K562 (cell line): ENCODE measurements around the gene PLXNA2. TPM values are rescaled to one million over a fixed set of nuclear protein-coding genes. Genes with fewer than 3 reads are reported as not detected.
A peak's percentile ranks its signal among the peaks of the same experiment; 100 is the strongest.

Source experiments
- ATAC-seq: fragments of 200-7000 bp; cut with Tn5 transposase; 3 replicates; pipeline ENCODE4 v1.9.1; 2020; ENCODE audit warnings: moderate library complexity
- BruUV-seq: library from RNA; stranded (reverse); fragments of 400-500 nt; replicated peaks from 2 replicates; lab custom pipeline; 2021; lab: Mats Ljungman, UMichigan
- CTCF ChIA-PET: fragments of 300-600 bp; formaldehyde crosslinking; extraction: SDS; loops from one replicate; lab custom pipeline; 2021; ENCODE audit warnings: low intra/inter-chr PET ratio; lab: Yijun Ruan, JAX
- POLR2A ChIA-PET: fragments of 300-600, 350-650 bp; sonication (Branson Sonifier 250); formaldehyde crosslinking; extraction: SDS; loops from one replicate; lab custom pipeline; 2021; ENCODE audit warnings: antibody characterized with exemption, inconsistent platforms; lab: Yijun Ruan, JAX
- DNase-seq, 4 experiments: peaks; one replicate each; pipeline versions ENCODE4 v3.0.0 to v3.0.0-alpha.2; 2011 to 2018; ENCODE audit warnings: low spot score in 3 of 4, mixed read lengths in 3 of 4; ENCODE audit errors: extremely low read depth in 1 of 4
- FAIRE-seq: peaks from 2 replicates; lab custom pipeline; 2011; peaks lifted over from hg19 to GRCh38; lab: Jason Lieb, UNC
- H2AFZ ChIP-seq: 2 replicates; pipeline ENCODE4 v1.6.0; 2011; ENCODE audit warnings: low read depth, low read length, control low read depth, inconsistent platforms
- H3K27ac ChIP-seq: fragments of 200-600 bp; 3 replicates; pipeline ENCODE4 v1.8.0; 2011; ENCODE audit warnings: low read depth, mild to moderate bottlenecking, control low read depth, inconsistent platforms, low read length, moderate library complexity, mixed read lengths; ENCODE audit errors: extremely low read depth
- H3K27me3 ChIP-seq, 2 experiments: fragments of 300-600 bp in 1 of 2; 2 replicates in 1 of 2; 3 replicates in 1 of 2; pipeline versions ENCODE4 v1.6.0 to v1.8.0; 2011; ENCODE audit warnings: inconsistent platforms in 2 of 2, low read length in 2 of 2, mild to moderate bottlenecking in 1 of 2, mixed read lengths in 1 of 2, moderate library complexity in 1 of 2; ENCODE audit not compliant: control insufficient read depth in 2 of 2, insufficient read depth in 2 of 2
- H3K36me3 ChIP-seq: fragments of 300-600 bp; 3 replicates; pipeline ENCODE4 v1.8.0; 2011; ENCODE audit warnings: mild to moderate bottlenecking, low read length, inconsistent platforms; ENCODE audit not compliant: control insufficient read depth, insufficient read depth
- H3K4me1 ChIP-seq, 2 experiments: fragments of 200-600 bp in 1 of 2; replicated peaks in 1 of 2; 2 replicates in 1 of 2; 3 replicates in 1 of 2; pipeline versions ENCODE4 v1.5.1 to v1.8.0; 2011; ENCODE audit warnings: inconsistent platforms in 2 of 2, low read length in 2 of 2, mild to moderate bottlenecking in 1 of 2, mixed read lengths in 1 of 2, moderate library complexity in 1 of 2; ENCODE audit not compliant: control insufficient read depth in 2 of 2, insufficient read depth in 2 of 2
- H3K4me2 ChIP-seq: 2 replicates; pipeline ENCODE4 v1.6.1; 2011; ENCODE audit warnings: low read length, control low read depth, inconsistent platforms, mixed read lengths; ENCODE audit not compliant: insufficient read depth
- H3K4me3 ChIP-seq: fragments of 200-600 bp; sonication (generic), shearing (Covaris generic); 2 replicates; pipeline ENCODE4 v1.5.1; 2016; ENCODE audit warnings: control low read depth, inconsistent platforms
- H3K79me2 ChIP-seq: fragments of 200-600 bp; 3 replicates; pipeline ENCODE4 v1.8.0; 2011; ENCODE audit warnings: low read length, inconsistent platforms; ENCODE audit not compliant: control insufficient read depth, insufficient read depth
- H3K9ac ChIP-seq, 2 experiments: 2 replicates each; pipeline versions ENCODE4 v1.6.0 to v1.6.1; 2011; ENCODE audit warnings: low read depth in 2 of 2, low read length in 2 of 2, control low read depth in 1 of 2, inconsistent platforms in 1 of 2, mild to moderate bottlenecking in 1 of 2, mixed read lengths in 1 of 2; ENCODE audit not compliant: insufficient read depth in 1 of 2
- H3K9me1 ChIP-seq: one replicate; pipeline ENCODE4 v1.6.0; 2011; ENCODE audit warnings: inconsistent platforms, mild to moderate bottlenecking, low read length, moderate library complexity; ENCODE audit not compliant: control insufficient read depth, insufficient read depth
- H3K9me3 ChIP-seq: replicated peaks from 2 replicates; pipeline ENCODE4 v1.5.1; 2011; ENCODE audit warnings: low read depth, low read length, inconsistent platforms; ENCODE audit not compliant: control insufficient read depth, insufficient read depth
- H4K20me1 ChIP-seq: replicated peaks from 2 replicates; pipeline ENCODE4 v1.6.1; 2011; ENCODE audit warnings: low read length, inconsistent platforms, mixed read lengths; ENCODE audit not compliant: control insufficient read depth, insufficient read depth
- BDP1 ChIP-seq: IDR thresholded peaks from 3 replicates; pipeline ENCODE4 v1.6.1; 2011; ENCODE audit not compliant: insufficient read length, insufficient read depth
- CBFA2T3 ChIP-seq: fragments of 450-650 bp; IDR thresholded peaks from 2 replicates; pipeline ENCODE4 v1.6.1; 2017
- DEAF1 ChIP-seq: fragments of 450-650 bp; formaldehyde crosslinking; IDR thresholded peaks from 2 replicates; pipeline ENCODE4 v1.4.0; 2020; ENCODE audit warnings: mild to moderate bottlenecking, moderate library complexity
- FOXA1 ChIP-seq: fragments of 450-650 bp; IDR thresholded peaks from 2 replicates; pipeline ENCODE4 v1.6.1; 2016; ENCODE audit warnings: mild to moderate bottlenecking, borderline replicate concordance
- HDAC2 ChIP-seq: fragments of 450-650 bp; IDR thresholded peaks from 2 replicates; pipeline ENCODE4 v1.6.1; 2016; ENCODE audit warnings: mild to moderate bottlenecking
- HLTF ChIP-seq: fragments of 450-650 bp; IDR thresholded peaks from 2 replicates; pipeline ENCODE4 v1.6.1; 2016
- KLF1 ChIP-seq: fragments of 450-650 bp; IDR thresholded peaks from 2 replicates; pipeline ENCODE4 v1.6.1; 2016; ENCODE audit warnings: missing genetic modification characterization, missing compliant biosample characterization
- LARP7 ChIP-seq: fragments of 450-650 bp; IDR thresholded peaks from 2 replicates; pipeline ENCODE4 v1.6.1; 2016
- MXD1 ChIP-seq: fragments of 250-450 bp; sonication (Bioruptor Pico); IDR thresholded peaks from 2 replicates; pipeline ENCODE4 v1.8.0; 2021; ENCODE audit warnings: borderline replicate concordance, mild to moderate bottlenecking, moderate library complexity; ENCODE audit not compliant: poor library complexity, severe bottlenecking
- NCOR1 ChIP-seq: fragments of 450-650 bp; IDR thresholded peaks from 2 replicates; pipeline ENCODE4 v1.6.1; 2016; ENCODE audit warnings: mild to moderate bottlenecking, moderate library complexity
- PHB2 ChIP-seq: fragments of 450-650 bp; IDR thresholded peaks from 2 replicates; pipeline ENCODE4 v1.6.1; 2017; ENCODE audit warnings: low read depth
- POLR2G ChIP-seq: fragments of 200-400 bp; formaldehyde crosslinking; IDR thresholded peaks from 2 replicates; pipeline ENCODE4 v1.6.1; 2017; ENCODE audit warnings: low read depth, mild to moderate bottlenecking, antibody characterized with exemption, low read length, moderate library complexity
- POLR3G ChIP-seq: IDR thresholded peaks from 2 replicates; pipeline ENCODE4 v1.6.1; 2011; ENCODE audit not compliant: insufficient read length, insufficient replicate concordance; ENCODE audit errors: extremely low read depth
- SUPT5H ChIP-seq: fragments of 450-650 bp; IDR thresholded peaks from 2 replicates; pipeline ENCODE4 v1.6.1; 2016
- TCF3 ChIP-seq: sonication (generic); formaldehyde crosslinking; IDR thresholded peaks from 2 replicates; pipeline ENCODE4 v1.4.0; 2020; ENCODE audit warnings: mild to moderate bottlenecking, missing genetic modification reagents
- TEAD4 ChIP-seq, 2 experiments: sonication (generic) in 1 of 2; formaldehyde crosslinking in 1 of 2; IDR thresholded peaks; 2 replicates each; pipeline versions ENCODE4 v1.6.1 to v1.8.0; 2012 to 2022; ENCODE audit warnings: borderline replicate concordance in 1 of 2, inconsistent platforms in 1 of 2, low read length in 1 of 2, mild to moderate bottlenecking in 1 of 2, missing genetic modification reagents in 1 of 2
- ZNF512 ChIP-seq: IDR thresholded peaks from 2 replicates; pipeline ENCODE4 v1.6.1; 2016; ENCODE audit warnings: missing genetic modification characterization, missing compliant biosample characterization
- ZNF699 ChIP-seq: fragments of 250-450 bp; sonication (Bioruptor Pico); IDR thresholded peaks from 2 replicates; pipeline ENCODE4 v1.8.0; 2021; ENCODE audit warnings: mild to moderate bottlenecking, moderate library complexity; ENCODE audit not compliant: insufficient replicate concordance
- WGBS: fragments of 100-300 bp; shearing (Covaris generic); methylation state at CpG from one replicate; pipeline ENCODE4 v1.1.6; 2016; ENCODE audit warnings: low coverage, mixed read lengths; ENCODE audit not compliant: insufficient coverage; ENCODE audit errors: missing lambda C conversion rate; 5-methylcytosine and 5-hydroxymethylcytosine counted together
- in situ Hi-C: fragments of 300-500 bp; cut with MboI; formaldehyde crosslinking; loops from 4 replicates; pipeline ENCODE4 v1.15.0; 2018; ENCODE audit warnings: inconsistent platforms, mixed read lengths
- intact Hi-C: fragments of 100-400 bp; cut with micrococcal nuclease; formaldehyde crosslinking; loops from 2 replicates; pipeline ENCODE4 v1.14.2; 2022
- polyA plus RNA-seq, 8 experiments: library from polyadenylated mRNA; depleted of rRNA in 4 of 8; stranded (reverse) in 5 of 8; unstranded in 3 of 8; fragments of >200 nt; fragmentation: Nextera tagmentation in 2 of 8; fragmentation: Illumina TruSeq in 1 of 8; extraction: Ambion mirVana in 2 of 8; extraction: Trizol in 1 of 8; gene quantifications; 2 replicates each; pipeline versions ENCODE4 v1.2.1 to v1.2.3, GENCODE V29; 2011 to 2014; ENCODE audit warnings: inconsistent platforms in 1 of 8, missing spikeins in 1 of 8
- total RNA-seq, 7 experiments: library from RNA; depleted of rRNA in 6 of 7; stranded (reverse); fragments of >200 nt in 6 of 7; fragmentation: Illumina TruSeq in 2 of 7; extraction: Trizol in 2 of 7; gene quantifications; 2 replicates each; pipeline versions ENCODE4 v1.2.1 to v1.2.3, GENCODE V29; 2011 to 2021; ENCODE audit warnings: low replicate concordance in 1 of 7

The PLXNA2 gene
- total and polyA plus RNA-seq, 9 of the 15 experiments (the other 6 are each of a cell fraction or from before 2014, with no cell fraction given), result 0.01 to 1.3 (median 0.32) TPM

GRCh38 chr1:208151728-208152598, 92.2 kb downstream of the PLXNA2 start:
- Histone ChIP-seq H3K4me3 (no peak overlapping the region), H3K79me2 (no peaks in the 10 kb centered on the region), H3K4me2 (no peak overlapping the region), H3K36me3 (no peaks in the 10 kb centered on the region), H4K20me1 (0 out of 2 replicates have a peak, but pooled peaks cover 6% of the 10 kb centered on the region), H3K9ac (no peak overlapping the region), H2AFZ (no peak overlapping the region), H3K9me1 (no peaks in the 10 kb centered on the region), H3K9me3 (no peaks in the 10 kb centered on the region), H3K4me1 (no peaks in the 10 kb centered on the region; a peak in 1 of 5 replicates), H3K27me3 (peaks cover 19 to 26% of the 10 kb centered on the region in 2 experiments; a peak in 4 of 5 replicates), H3K27ac (no peak overlapping the region)
- no peak; the same call in 1 of the 3 replicates for ATAC-seq
- CTCF ChIA-PET, result no interaction called here
- no TSS peak for BruUV-seq
- intact Hi-C loops (no loop called here), in situ Hi-C loops (no loop called here)
- DNase-seq, result no peak
- POLR2A ChIA-PET, result interaction anchor here (0.6 to 2.2 kb wide), 9 partner anchors 8 to 70 kb away, joined by 3 to 14 read pairs (median 3); no protein-coding TSS in a partner anchor
- WGBS, result 3% methylated on average over 9 of the region's 9 CpGs
- FAIRE-seq, result no peak
- no peak for TF ChIP-seq PHB2
- peak; percentile 23; the same call in 1 of the 2 replicates for TF ChIP-seq TEAD4 (IDR thresholded peaks at IDR 0.05; ENCODE audit: low read length)
- no peak for TF ChIP-seq TEAD4 (CRISPR knock-in tag; IDR thresholded peaks at IDR 0.05; ENCODE audit: borderline replicate concordance)
- TF ChIP-seq MXD1 (CRISPR knock-in tag), result no peak
- TF ChIP-seq HLTF, result no peak
- peak; percentile 75 for TF ChIP-seq CBFA2T3
- no peak for TF ChIP-seq LARP7
- TF ChIP-seq HDAC2, result no peak
- no peak for TF ChIP-seq SUPT5H
- TF ChIP-seq FOXA1, result no peak
- no peak for TF ChIP-seq BDP1
- TF ChIP-seq DEAF1 (CRISPR knock-in tag), result no peak
- TF ChIP-seq POLR2G, result no peak
- no peak for TF ChIP-seq ZNF699 (CRISPR knock-in tag)
- no peak for TF ChIP-seq ZNF512
- TF ChIP-seq NCOR1, result peak; percentile 33; the same call in 1 of the 2 replicates
- TF ChIP-seq POLR3G, result no peak
- TF ChIP-seq KLF1 (tag), result no peak
- TF ChIP-seq TCF3 (CRISPR knock-in tag), result peak; percentile 60
